HTERT RPE-1 (cell line): ENCODE measurements around the gene NIT1.

Source experiments
- in situ Hi-C: fragments of 300-500 bp; cut with MboI; formaldehyde crosslinking; loops from 4 replicates; pipeline ENCODE4 v1.14.3; 2020; ENCODE audit warnings: low sequenced_read_pairs

The NIT1 gene

GRCh38 chr1:161083748-161084596, 33.9 kb upstream of the NIT1 start:
- in situ Hi-C loops, result no loop called here

GRCh38 chr1:161084597-161084988, 33.3 kb upstream of the NIT1 start:
- in situ Hi-C loops, result no loop called here

GRCh38 chr1:161085165-161085564, 32.7 kb upstream of the NIT1 start:
- in situ Hi-C loops, result no loop called here

- in situ Hi-C loops, result no loop called here
Observed at GRCh38 chr1:161086457-161086856, 31.4 kb upstream of the NIT1 start.

- in situ Hi-C loops, result no loop called here
Observed at GRCh38 chr1:161088587-161089110, 29.3 kb upstream of the NIT1 start.

- in situ Hi-C loops, result no loop called here
Observed at GRCh38 chr1:161089251-161089924, 28.5 kb upstream of the NIT1 start, which contains the start of gene NECTIN4. Gene NECTIN4 (minus strand): TSS chr1:161089558. CDS start chr1:161089296, 262 bp downstream.

GRCh38 chr1:161089938-161090337, 28.0 kb upstream of the NIT1 start:
- in situ Hi-C loops, result no loop called here

- in situ Hi-C loops, result no loop called here
Observed at GRCh38 chr1:161090617-161091016, 27.3 kb upstream of the NIT1 start.

- in situ Hi-C loops, result no loop called here
Observed at GRCh38 chr1:161091093-161091492, 26.8 kb upstream of the NIT1 start.

- in situ Hi-C loops, result no loop called here
Observed at GRCh38 chr1:161091796-161092507, 26.0 kb upstream of the NIT1 start.

GRCh38 chr1:161092621-161093028, 25.3 kb upstream of the NIT1 start:
- in situ Hi-C loops, result no loop called here

- in situ Hi-C loops, result no loop called here
Observed at GRCh38 chr1:161094481-161094880, 23.4 kb upstream of the NIT1 start.

- in situ Hi-C loops, result no loop called here
Observed at GRCh38 chr1:161095230-161095629, 22.7 kb upstream of the NIT1 start.

GRCh38 chr1:161096015-161096414, 21.9 kb upstream of the NIT1 start:
- in situ Hi-C loops, result no loop called here

GRCh38 chr1:161096530-161096929, 21.4 kb upstream of the NIT1 start:
- in situ Hi-C loops, result no loop called here

- in situ Hi-C loops, result no loop called here
Observed at GRCh38 chr1:161098210-161099068, 19.5 kb upstream of the NIT1 start, which contains the start of gene KLHDC9. Gene KLHDC9 (plus strand): TSS chr1:161098361. CDS start chr1:161098536, 175 bp downstream.

GRCh38 chr1:161099090-161099802, 18.7 kb upstream of the NIT1 start:
- in situ Hi-C loops, result no loop called here

GRCh38 chr1:161100556-161100955, 17.3 kb upstream of the NIT1 start:
- in situ Hi-C loops, result no loop called here

GRCh38 chr1:161106431-161106830, 11.5 kb upstream of the NIT1 start:
- in situ Hi-C loops, result no loop called here

GRCh38 chr1:161111117-161111516, 6.8 kb upstream of the NIT1 start:
- in situ Hi-C loops, result no loop called here
